Measurements from ENCODE around the gene UTP3.
"Not testable (repeated sequence)": the region's sequence is repeated elsewhere in the genome, so short reads cannot be mapped to it uniquely, and the experiment has no call there.

Gene UTP3

DNA sequence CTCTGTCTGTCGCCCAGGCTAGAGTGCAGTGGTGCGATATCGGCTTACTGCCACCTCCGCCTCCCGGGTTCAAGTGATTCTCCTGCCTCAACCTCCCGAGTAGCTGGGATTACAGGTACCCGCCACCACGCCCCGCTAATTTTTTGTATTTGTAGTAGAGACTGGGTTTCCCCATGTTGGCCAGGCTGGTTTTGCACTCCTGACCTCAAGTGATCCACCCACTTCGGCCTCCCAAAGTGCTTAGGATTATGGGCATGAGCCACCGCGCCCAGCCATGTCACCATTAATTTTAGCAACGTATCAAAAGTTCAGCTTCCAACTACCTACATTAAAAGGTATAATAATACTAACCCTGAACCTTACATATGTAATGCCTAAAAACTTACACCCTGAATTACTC lies 940 bp upstream of the UTP3 start:
- DNase-seq, result peak; percentile 47

DNA sequence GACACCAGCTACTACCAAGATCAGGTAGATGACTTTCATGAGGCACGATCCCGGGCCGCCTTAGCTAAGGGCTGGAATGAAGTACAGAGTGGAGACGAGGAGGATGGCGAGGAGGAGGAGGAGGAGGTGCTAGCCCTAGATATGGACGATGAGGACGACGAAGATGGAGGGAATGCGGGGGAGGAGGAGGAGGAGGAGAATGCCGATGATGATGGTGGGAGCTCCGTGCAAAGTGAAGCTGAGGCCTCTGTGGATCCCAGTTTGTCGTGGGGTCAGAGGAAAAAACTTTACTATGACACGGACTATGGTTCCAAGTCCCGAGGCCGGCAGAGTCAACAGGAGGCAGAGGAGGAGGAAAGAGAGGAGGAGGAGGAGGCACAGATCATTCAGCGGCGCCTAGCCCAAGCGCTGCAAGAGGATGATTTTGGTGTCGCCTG lies 481 bp downstream of the UTP3 start:
- no peak for DNase-seq

DNA sequence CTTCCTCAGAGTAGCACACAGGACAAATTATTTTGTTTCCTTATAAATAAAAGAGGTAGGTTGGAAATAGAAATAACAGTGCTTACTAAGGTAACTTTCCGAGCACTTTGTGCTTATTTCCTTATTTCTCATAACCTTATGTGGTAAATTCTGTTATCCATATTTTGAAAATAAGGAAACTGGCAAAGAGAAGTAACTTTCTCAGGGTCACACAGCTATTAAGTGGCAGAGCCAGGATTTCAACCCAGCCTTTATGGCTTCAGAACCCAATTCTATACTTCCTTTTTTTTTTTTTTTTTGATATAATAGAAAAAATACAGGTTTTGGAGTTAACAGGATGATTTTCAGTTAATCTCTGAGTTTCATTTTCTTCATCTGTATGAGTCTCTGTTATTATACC lies 3.3 kb downstream of the UTP3 start:
- no peak for DNase-seq

DNA sequence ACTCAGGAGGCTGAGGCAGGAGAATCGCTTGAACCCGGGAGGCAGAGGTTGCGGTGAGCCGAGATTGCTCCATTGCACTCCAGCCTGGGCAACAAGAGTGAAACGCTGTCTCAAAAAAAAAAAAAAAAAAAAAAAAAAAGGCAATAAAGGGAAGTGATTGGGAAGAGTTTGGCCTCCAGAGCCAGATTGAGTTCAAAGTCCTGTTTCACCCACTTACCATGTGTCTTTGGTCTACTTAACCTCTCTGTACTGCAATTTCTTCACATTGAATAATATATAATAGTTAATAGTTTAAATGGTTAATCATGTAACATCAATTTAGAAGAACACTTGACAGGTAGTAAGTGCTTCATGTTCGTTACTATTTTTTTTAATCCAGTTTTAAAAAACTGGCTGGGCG lies 6.3 kb downstream of the UTP3 start:
- DNase-seq, result not testable (repeated sequence)

DNA sequence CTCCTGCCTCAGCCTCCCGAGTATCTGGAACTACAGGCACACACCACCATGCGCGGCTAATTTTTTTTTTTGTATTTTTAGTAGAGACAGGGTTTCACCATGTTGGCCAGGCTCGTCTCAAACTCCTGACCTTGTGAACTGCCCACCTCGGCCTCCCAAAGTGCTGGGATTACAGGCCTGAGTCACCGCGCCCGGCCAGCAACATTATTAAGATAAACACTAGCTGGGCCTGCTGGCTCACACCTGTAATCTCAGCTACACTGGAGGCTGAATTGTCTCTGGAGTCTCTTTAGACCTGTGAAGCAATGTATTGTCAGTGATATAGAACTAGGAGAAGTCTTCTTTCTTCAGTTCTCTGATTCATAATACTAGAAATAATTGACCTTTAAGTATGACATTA lies 10.1 kb downstream of the UTP3 start:
- DNase-seq, result not testable (repeated sequence)

DNA sequence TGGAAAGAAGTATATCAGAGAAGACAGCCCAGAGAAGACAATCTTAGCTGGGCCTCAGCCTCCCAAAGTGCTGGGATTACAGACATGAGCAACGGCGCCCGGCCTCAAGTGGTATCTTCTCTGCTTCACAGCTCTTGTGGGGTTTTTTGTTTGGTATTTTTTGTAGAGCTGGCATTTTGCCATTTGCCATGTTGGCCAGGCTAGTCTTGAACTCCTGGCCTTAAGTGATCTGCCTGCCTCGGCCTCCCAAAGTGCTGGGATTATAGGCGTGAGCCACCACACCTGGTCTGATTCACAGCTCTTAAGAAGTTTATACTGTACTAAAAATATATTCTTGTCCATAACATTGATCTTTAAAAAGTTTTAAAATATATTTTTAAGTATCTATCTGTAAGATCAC lies 12.4 kb downstream of the UTP3 start:
- DNase-seq, result no peak

DNA sequence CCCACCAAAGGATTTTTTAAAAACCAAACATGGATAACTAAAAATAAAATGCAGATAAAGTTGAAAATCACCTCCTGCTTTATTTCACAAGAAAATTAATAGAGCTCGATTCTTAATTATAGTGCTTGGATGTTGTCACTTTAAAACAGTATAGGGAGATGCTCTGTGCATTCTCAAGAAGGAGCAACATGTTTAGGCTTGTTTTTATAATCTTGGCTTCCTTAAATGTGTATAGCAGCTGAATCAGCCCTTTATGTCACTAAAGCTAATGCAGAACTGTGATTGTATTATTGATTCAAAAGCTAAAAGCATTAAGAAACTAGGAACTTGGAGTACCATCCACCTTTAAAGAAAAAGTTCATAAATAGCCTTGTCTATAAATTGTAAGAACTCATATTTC lies 12.9 kb downstream of the UTP3 start:
- DNase-seq, result no peak

DNA sequence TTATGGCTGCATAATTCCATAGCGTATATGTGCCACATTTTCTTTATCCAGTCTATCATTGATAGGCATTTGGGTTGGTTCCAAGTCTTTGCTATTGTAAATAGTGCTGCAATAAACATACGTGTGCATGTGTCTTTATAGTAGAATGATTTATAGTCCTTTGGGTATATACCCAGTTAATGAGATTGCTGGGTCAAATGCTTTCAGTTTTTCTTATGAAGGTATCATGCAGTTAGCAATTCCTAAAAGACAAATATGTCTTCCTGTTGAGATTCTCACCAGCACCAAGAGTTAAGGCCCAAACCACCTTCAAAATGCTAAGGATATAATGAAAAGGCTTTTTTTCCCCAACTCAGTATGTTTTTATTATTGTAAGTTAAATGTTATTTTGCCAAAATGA lies 14.3 kb downstream of the UTP3 start:
- DNase-seq, result not testable (repeated sequence)

DNA sequence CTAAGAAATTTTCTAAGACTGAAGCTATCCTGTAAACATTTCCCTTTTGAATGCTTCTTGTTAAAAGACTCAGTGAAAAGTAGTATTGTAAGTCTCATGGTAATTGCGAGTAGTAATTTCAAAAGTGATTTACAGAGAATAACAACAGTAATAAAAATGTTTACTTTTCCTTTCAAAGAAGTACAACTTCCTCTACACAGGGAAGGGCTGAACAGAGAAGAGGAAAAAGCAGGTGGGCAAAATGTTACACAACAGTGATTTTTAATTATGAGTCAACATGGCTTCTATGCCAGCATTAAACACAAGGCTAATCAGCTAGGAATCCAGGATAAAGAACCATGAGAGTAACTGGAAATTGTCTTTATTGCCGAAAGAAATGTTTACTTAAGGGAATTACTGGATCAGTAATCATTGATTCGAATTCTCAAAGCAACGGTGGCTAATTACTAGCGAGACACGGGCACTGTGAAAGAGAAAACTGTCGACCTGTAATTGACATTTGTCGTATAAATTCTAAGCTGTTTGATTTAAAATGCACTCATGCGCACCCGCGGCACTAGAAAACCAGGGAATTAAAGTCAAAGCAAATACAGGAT lies 15.4 kb downstream of the UTP3 start:
- DNase-seq, result no peak

DNA sequence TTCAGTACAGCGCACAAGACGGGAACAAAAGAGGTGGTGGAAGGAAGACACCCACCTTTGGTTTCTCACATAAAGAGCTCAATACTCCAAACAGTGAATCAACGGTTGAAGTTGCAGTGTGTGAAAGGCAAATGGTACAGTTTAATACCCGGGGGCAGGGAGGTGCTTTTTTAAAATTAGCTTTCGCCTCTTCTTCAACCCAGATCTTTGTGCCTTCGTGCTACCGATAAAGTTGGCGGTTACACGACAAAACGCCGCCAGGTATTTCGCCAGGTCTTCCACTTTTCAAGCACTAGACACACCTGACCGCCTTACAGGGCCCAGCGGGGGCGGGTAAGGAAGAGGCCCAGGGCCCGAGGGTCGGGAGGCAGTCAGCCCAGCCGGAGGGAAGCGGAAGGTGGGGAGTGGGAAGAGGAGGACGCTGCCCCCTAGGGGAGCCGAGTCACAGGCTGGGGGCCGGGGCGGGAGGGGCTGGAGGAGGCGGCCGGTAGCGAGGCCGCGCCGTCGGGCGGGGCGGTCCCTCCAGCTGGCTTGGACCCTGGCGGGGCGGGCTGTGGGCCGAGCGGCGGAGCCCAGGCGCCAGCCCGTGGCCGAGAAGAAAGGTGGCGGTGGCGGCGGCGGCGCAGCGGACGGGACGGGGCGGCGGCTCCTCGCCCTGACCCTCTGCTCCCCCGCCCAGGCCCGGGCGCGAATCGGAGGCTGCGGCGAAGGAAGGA lies 16.0 kb downstream of the UTP3 start:
- peak; percentile 82 for DNase-seq

DNA sequence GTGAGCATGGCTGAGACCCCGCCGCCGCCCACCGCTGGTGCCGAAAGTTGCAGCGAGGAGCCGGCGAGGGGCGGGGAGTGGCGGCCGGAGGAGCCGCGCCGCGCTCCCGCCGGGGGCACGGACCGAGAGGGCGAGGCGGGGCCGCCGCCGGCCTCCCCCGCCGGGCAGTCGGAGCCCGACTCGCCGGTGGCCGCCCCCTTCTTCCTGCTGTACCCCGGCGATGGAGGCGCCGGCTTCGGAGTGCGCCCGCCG lies 16.5 kb downstream of the UTP3 start:
- no peak for DNase-seq

DNA sequence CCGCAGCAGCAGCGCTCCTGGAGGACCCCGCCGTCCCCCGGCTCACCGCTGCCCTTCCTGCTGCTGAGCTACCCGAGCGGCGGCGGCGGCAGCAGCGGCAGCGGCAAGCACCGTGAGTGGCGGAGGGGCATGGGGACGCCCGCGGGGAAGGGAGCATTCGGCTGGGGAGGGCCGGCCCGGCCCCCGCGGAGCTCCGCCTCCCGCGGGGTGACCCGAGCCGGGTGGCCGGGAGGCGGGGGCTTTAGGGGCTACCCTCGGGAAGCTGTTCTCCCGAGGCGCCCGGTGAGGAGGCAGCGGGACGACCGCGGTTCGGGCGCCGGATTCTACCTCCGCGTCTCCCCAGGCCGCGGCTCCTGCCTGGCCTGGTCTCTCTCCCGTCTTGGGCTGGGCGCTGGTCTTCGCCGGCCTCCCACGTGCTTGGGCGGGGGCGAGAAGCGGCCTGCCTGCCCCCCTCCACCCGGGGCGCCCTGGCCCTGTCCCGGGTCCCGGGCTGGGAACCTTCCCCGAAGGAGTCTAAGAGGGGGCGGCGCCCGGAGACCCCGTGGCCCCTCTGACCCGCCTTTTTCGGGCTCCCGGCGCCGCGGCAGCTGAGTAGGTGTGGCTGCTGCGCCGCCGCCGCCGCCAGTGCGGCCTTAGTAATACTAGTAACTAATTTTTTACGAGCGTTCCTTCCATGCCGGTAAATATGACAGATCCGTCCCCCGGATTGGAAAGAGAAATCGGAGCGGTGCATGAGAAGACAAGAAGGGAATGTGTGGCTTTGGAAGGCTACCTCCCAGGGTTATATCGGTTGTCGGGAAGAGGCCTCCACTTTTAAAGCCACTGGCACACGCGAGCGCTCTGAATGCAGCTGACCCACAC lies 17.1 kb downstream of the UTP3 start:
- peak; percentile 75 for DNase-seq

DNA sequence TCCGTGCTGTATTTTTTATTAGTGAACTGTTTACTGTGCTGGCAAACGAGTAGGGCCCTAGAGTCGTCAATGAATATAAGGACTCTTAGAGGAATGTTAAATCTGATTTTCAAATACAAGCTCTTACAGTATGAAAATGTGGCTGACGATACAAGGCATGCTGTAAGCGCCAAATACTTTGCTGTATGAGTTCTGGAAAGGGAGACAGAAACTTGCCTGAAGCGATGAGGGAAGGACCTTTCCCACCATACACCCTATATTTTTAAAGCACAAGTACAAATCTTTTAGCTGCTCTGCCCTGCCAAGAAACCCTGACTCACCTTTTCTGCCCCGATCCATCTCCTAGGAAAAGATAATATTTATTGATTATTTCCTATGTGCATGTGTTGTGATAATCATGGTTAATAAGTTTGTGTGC lies 17.7 kb downstream of the UTP3 start:
- peak; percentile 9 for DNase-seq

DNA sequence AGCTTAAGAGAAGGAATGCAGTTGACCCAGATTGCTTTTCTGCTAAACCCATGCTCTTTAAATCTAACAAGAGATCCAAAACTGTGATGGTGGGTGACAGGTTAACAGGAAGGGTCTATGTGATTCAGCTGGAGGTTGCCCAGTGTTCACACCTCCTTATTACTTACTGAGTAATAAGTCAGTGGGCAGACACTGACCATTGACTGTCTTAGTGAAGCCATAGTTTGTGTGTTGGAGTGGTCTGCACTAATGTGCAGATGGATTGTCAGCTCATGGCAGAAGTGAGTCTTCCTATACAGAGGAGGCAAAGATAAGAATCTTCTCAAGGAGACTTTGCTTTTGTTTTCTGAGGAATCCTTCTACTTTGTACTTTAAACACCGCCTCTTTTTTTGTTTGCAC lies 18.2 kb downstream of the UTP3 start:
- no peak for DNase-seq

DNA sequence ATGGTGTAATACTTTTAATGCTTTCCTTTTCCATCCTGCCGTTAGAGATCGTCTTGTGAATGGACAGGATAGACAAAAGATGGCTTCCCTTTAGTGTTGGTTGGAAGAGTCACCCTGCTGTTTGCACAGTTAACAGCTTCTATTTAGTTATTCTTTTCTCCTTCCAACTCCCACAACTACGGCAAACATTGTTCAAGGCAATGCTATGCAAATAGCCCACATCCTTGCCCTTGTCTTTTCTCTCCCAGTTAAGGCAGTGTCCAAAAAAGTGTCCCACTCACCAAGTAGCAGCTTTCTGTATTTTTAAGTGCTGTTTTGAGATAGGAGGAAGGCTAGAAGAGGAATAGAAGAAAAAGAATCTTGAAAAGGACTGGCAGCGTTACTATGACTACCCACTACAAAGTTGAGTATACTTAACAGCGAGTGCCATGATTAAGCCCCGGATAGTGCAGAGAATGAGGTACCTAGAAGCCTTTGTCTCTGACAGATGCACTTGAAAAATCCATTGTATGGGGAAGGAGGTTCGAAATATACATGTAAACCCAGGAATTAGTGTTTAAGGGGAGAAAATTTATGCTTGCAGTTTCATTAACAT lies 21.4 kb downstream of the UTP3 start:
- no peak for DNase-seq

DNA sequence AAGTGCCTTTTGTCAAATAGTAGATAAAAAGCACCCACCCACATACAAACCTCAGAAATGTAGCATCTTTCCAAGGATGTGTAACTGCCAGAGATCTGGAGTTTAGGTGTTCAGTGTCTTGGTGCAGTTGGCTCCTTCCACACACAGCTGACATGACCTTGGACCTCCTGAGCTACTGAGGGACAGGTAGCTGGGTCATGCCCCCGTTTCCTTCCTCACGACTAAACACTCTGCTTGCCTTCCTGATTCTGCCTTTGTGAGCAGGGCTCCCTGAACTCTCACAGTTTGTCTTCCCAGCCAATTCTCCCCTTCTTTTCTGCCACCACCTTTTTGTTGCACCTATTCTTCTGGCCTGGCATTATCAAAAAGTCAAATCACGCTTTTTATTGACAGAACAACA lies 23.3 kb downstream of the UTP3 start:
- DNase-seq, result no peak

DNA sequence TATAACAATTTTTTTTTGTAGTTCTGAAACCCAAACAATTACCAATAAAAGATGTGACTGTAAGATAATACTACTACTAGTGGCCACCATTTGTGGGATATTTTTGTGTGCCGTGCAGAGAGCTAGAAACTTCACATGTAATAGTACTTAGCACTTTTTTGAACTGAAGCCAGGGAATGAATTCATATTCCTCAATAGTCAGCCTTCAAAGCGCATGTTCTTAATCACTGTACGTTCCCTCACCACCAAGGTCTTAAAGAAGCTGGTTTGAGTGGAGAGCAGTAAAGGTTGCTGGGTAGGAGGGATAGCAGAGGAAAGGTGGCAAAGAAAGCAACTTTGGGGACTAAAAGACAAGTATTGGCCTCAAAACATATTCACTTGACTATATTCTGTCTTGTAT lies 23.8 kb downstream of the UTP3 start:
- DNase-seq, result no peak

DNA sequence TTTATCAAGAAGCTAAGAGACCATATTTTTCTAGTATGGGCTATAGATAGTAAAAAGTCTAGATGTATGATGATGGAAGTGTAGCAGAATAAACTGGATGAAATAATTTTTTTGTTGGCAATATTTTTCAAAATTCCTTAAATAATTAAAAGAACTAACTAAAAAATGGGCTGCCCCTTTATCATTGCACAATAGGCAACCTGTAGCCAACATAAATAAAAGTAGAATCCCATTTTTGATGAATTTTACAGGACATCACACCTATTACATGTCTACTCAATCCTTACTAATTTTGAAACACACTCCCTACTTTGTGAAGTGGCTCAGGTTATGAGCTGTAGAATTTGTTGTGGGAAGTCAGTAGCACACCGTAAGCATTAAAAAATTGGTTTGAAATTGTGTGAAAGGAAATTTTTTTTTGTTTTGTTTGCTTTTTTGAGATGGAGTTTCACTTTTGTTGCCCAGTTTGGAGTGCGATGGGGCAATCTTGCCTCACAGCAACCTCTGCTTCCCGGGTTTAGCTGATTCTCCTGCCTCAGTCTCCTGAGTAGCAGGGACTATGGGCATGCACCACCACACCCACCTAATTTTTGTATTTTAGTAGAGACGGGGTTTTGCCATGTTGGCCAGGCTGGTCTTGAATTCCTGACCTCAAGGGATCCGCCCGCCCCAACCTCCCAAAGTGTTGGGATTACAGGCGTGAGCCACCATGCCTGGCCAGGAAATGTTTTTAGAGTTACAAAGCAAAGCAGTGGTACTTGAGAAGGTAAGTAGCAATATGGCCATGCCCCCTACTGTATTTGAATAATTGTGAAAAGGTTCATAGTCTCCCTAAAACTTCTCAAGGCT lies 24.5 kb downstream of the UTP3 start:
- DNase-seq, result no peak

DNA sequence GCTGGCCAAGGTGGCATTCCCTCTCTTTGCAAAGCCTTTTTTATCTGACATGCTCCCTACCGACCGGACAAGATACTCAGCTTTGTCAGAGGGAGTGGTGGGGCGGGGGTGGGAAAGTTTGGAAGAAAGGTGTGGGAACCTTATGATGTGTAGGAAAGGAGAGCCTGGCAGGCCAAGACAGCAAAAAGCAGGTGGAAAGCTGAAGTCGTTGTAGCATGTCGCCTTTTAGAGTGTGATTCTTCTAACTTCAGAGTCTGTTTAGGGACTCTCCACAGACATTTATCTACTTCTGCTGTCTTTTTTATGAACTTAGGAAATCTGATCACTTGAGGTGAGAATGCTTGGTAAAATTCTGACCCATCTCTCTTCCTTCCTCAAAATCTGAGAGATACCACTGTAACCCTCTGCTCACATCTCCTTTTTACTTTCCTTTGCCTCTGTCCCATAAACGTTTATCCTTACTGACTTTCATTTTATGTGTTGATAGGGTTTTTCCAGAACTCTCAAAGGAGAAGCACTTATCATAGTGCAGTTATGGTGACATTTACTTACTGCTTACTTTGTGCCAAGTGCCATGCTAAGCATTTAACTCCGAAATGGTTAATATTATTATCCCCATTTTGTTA lies 25.2 kb downstream of the UTP3 start:
- DNase-seq, result no peak

DNA sequence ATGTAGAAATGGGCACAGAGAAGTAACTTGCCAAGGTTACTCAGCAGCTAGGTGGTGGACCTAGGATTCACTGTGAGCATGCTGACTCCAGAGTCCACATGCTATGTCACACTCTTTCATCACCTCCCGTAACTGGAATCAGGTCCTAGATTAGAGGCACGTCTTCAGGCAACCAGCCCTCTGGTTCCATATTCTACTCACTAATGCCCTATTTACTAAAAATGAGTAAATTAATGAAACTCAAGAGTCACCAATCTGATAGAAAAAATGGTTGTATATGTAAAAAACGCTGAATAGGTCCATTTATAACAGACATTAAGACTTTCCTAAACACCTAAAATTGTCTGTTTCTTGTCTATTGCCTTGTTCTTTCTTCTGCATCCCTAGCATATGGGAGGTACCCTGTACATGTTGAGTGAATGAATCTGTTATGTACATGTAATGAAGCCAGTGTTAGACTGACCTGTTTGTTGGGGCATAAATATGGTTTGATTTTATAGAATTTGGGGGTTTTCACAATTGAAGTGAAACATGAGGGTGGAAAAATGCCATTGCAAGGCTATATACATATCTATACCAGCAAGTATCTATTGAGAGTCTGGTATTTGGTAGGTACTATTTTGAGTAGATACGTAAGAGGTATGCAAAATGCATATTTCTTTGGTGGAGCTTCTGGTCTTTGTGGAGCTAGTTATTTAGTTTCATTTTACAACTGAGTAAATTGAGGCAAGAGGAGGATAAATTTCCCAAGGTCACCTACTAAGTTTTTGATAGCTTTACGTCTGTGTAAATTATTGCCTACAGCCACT lies 26.0 kb downstream of the UTP3 start:
- no peak for DNase-seq

DNA sequence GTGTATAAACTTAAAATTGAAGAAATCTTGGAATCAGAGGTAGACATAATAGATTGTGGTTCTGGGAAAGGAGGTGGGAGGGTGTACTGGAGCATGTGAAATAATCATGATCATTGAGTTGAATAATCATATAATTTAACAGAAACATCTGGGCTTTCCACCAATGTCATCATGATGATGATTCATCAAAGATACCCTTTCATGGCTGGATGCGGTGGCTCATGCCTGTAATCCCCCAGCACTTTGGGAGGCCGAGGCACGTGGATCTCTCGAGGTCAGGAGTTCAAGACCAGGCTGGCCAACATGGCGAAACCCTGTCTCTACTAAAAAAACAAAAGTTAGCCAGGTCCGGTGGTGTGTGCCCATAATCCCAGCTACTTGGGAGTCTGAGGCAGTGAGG lies 26.8 kb downstream of the UTP3 start:
- no peak for DNase-seq
